Measurements from ENCODE around the gene CRACDL.

GRCh38 chr2:98852932-98853331, 83.1 kb downstream of the CRACDL start:
- TF ChIP-seq CTCF (conservative IDR thresholded peaks at IDR 0.05; ENCODE audit: low read depth, low read length) (no peak), EZH2 (IDR thresholded peaks at IDR 0.05; ENCODE audit: low read length, unreplicated experiment) (no peak)

Data from PC-3 (cell line).